ENCODE measurements around the gene TOMM22.

TOMM22 gene

DNA sequence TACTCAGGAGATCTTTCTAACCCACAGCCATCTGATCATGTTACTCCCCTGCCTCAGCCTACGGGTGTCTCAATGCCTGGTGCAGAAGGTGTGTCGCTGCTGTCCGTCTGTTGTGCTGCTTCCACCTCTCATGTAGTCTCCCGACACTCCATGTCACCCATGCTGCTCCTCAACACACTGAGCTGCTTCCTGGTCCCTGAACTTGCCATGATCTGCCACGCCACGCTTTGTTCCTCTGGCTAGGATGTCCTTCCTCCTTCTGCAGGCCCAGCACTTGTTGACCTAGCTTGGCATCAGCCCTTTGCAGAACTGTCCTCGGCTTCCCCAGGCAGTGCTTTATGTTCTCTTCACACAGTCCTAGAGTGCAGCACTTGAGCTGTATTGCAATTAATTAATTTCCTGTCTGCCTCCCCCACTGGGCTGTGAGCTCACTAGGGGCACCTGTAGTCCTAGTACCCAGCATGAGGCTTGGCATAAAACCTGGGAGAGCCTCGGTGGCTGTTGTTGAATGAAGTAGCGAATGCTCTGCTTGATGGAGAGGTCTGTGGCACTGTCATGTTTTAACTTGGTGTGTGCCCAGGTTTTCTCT, 33.5 kb downstream of the TOMM22 start:
- no peak for DNase-seq (ENCODE audit: low read depth in 2 of 2)

DNA sequence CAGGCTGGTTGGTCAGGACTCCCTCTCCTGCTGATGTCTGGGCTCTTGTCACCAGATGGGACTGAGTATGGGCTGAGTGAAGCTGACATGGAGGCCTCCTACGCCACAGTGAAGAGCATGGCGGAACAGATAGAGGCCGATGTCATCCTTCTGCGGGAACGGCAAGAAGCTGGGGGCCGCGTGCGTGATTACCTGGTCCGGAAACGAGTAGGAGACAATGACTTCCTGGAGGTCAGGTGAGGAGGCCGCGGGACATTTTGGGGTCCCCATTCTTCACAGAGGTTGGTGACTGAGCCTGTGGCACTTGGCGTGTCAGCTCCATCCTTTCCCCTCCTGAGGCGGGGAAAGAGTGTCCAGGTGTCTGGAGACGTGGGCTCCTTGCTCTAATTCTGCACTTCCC, 34.1 kb downstream of the TOMM22 start:
- DNase-seq (ENCODE audit: low read depth in 2 of 2), result no peak

DNA sequence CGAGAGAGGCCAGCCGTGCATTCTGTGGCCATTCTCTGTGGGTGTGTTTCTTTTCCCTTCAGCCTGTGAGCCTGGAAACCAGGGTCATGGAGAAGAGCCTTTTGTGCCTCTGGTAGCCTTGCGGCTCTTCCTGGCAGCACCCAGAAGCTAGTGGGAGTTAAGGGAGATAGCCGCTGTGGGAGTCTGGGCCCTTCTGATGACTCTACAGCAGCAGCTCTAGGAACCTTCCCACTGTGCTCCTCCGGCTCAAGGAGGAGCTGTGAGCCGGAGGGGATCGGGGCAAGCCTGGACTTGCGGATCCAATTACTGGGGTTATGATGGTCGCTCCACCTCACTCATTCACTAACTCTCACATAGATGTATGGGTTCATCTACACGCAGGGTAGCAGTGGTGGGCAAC, 34.5 kb downstream of the TOMM22 start:
- no peak for DNase-seq (ENCODE audit: low read depth in 2 of 2)

DNA sequence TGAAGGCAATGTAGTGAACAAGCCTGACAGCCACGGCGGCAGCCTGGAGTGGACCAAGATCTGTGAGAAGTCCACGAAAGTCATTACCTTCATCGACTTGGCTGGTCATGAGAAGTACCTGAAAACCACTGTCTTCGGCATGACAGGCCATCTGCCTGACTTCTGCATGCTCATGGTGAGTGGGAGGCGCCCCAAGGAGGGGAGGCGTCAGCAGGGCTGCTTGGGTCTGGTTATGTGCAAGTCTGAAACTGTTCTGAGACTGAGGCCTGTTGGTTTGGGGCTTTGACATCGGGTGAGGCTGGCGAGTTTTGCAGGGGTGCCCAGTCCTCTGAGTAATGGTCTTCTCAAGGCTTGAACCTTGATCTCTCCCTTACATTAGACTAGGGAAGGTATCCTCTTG, 35.1 kb downstream of the TOMM22 start:
- DNase-seq (ENCODE audit: low read depth in 2 of 2), result no peak

DNA sequence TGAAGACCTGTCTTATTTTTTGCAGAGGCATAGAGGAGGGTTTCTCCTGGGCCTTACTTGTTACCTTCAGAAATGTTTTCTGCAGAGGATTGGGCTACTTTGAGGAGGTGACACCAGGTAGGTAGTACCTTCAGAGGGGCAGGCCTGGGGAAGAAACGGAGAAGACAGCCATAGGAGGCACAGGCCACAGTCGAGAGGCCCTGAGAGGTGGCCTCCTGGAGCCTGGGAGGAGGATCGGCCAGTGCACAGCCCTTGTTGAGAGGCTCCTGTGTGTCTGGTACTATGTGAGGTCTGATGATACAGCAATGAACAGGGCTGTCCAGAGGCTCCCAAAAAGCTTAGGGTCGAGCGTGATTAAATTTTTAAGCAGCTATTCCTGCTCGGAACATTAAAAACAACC, 35.5 kb downstream of the TOMM22 start:
- no peak for DNase-seq (ENCODE audit: low read depth in 2 of 2)

DNA sequence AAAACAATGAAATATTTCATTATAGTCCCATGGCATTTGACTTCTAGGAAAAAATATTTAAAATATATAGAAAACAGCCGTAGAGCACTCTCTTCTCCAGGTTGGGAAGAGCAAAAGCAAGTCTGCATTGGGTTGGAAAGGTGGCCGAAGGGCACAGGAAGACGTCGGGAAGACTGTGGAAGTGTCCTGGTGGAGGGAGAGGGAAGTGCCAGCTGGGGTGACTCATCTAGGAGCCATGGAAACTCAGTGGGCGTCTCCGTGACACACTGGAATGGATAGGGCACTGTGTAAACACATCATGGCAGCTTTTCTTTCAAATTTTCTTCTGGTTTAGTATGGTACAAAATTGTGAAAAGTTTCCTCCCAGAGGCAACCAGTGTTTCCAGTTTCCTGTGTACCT, 36.7 kb downstream of the TOMM22 start:
- DNase-seq (ENCODE audit: low read depth in 2 of 2), result no peak

DNA sequence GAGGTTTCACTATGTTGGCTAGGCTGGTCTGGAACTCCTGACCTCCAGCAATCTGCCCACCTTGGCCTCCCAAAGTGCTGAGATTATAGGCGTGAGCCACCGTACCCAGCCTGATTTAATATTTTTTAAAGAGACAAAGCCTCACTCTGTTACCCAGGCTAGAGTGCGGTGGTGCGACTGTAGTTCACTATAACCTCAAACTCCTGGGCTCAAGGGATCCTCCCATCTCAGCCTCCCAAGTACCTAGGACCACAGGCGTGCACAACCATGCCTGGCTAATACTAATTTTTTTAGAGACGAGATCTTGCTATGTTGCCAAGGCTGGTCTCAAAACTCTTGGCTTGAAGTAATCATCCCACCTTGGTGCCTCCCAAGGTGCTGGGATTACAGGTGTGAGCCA, 37.4 kb downstream of the TOMM22 start:
- DNase-seq (ENCODE audit: low read depth in 2 of 2), result no peak

DNA sequence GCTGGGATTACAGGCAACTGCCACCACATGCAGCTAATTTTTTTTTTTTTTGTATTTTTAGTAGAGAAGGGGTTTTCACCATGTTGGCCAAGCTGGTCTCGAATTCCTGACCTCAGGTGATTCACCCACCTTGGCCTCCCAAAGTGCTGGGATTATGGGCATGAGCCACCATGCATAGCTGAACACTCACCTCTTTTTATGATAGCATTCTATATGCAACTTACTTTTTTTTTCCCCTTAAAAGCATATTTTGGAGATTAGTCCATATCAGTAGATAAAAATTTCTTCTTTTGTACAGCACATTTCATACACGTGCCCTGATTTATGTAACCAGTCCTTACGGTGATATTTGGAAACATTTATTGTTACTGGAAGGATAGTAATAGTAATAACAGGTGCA, 38.6 kb downstream of the TOMM22 start:
- DNase-seq (ENCODE audit: low read depth in 2 of 2), result no peak

DNA sequence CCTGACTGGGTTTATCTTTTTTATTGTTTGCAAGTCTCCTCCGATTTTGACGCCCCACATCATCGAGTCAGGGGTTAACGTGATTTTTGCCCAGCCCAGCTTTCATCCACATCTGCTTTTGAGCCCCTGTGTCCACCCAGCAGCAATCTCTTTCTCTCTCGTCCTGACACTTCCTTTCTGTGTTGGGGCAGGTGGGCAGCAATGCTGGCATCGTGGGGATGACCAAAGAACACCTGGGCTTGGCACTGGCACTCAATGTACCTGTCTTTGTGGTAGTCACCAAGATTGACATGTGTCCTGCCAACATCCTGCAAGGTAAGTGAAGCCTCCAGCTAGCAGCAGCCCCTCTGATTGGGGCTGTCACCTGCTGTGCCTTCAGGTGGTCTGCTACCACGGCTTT, 39.8 kb downstream of the TOMM22 start:
- no peak for DNase-seq (ENCODE audit: low read depth in 2 of 2)

DNA sequence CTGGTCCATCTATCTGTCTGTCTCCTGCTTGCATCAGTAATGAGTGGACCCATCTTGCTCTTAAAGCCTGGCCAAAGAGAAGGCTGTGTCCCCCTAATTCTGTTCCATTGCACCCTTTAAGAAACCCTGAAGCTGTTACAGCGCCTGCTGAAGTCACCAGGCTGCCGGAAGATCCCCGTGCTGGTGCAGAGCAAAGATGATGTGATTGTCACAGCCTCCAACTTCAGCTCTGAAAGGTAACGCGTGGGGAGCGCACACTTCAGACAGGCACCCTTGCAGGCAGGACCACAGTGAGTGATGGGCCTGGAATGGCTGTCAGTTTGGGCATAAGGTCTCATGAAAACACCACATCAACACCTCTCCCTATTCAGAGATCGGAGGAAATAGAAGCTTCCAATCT, 42.4 kb downstream of the TOMM22 start:
- no peak for DNase-seq (ENCODE audit: low read depth in 2 of 2)

DNA sequence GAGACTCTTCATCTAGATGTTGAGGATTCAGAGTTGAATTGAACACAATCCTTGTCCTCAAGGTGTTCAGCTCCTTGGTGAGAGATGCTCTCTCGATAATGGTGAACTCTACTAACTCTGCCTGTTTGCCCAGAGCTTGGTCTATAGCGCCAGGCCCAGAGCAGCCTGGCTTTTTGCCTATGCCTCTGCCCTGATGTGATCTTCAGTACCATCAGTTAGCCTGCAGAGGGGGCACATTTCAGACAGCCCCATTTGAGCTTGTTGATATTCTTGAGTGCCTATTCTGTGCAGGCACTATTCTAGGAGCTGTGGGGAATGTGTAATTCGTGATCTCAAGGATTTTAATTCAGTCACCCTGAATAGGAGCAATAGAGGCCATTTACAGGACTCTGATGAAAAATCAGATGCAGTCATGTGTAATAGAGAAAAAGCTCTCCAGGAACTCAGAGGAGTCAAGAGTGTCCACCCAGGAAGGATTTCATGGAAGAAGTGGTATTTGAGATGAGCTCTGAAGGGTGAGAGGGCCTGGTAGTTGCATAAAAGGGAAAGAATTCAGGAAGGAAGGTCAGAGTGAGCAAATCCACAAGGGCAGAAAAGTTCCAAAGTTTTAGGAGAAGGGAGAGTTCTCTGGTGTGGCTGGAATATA, 43.3 kb downstream of the TOMM22 start:
- DNase-seq (ENCODE audit: low read depth in 2 of 2), result no peak

- DNase-seq (ENCODE audit: low read depth in 2 of 2), result no peak
Observed at GRCh38 chr22:38725900-38726655, 44.3 kb downstream of the TOMM22 start.

DNA sequence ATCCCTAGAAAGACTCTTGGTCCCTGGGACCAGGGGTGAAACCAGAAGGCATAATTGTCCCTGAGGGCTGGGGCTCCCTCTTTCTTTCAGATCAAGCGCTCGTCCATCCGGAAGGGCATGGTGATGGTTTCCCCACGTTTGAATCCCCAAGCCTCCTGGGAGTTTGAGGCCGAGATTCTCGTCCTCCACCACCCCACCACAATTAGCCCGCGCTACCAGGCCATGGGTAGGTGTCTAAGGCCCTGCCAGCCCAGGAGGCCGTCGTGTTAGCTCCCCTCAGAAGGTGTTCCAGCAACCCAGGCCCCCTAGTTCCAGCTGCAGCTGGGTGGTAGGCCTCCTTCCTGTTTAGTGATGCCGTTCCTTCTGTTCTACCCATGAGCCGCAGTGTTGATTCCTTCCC, 45.4 kb downstream of the TOMM22 start:
- no peak for DNase-seq (ENCODE audit: low read depth in 2 of 2)

DNA sequence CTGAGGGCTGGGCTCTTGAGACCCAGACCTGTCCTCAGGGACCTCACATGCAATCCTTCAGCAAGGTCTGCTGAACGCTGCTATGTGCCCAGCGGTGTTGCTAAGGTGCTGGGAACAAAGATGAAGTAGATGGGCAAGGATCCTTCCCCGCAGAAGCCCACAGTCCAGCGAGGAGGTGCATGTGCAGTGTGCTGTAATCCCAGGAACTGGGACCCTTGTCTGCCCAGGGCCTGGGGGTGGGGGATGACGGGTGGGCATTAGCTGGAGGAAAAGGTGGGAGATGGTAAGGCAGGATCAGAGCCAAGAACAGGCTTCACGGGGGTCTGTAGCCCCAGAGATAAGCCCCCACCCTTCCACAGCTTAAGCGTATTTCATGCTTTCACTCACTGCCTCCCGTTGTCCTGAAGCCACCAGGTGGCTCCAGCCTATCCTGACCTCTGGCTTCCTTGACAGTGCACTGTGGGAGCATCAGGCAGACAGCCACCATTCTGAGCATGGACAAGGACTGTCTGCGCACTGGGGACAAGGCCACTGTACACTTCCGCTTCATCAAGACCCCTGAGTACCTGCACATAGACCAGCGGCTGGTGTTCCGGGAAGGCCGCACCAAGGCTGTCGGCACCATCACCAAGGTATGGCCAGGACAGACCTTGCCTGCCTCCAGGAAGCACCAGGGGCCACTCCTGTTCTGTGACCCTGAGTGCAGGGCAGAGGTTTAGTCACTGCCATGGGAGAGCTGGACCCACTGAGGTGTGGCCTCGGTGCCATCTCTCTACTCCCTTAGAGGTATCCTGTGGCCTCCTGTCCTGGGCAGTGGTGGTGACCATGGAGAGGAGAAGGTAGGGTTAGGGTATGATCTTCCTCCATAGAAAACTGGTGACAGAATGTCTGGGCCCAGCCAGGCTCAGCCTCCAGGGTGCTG, 46.0 kb downstream of the TOMM22 start:
- no peak for DNase-seq (ENCODE audit: low read depth in 2 of 2)

DNA sequence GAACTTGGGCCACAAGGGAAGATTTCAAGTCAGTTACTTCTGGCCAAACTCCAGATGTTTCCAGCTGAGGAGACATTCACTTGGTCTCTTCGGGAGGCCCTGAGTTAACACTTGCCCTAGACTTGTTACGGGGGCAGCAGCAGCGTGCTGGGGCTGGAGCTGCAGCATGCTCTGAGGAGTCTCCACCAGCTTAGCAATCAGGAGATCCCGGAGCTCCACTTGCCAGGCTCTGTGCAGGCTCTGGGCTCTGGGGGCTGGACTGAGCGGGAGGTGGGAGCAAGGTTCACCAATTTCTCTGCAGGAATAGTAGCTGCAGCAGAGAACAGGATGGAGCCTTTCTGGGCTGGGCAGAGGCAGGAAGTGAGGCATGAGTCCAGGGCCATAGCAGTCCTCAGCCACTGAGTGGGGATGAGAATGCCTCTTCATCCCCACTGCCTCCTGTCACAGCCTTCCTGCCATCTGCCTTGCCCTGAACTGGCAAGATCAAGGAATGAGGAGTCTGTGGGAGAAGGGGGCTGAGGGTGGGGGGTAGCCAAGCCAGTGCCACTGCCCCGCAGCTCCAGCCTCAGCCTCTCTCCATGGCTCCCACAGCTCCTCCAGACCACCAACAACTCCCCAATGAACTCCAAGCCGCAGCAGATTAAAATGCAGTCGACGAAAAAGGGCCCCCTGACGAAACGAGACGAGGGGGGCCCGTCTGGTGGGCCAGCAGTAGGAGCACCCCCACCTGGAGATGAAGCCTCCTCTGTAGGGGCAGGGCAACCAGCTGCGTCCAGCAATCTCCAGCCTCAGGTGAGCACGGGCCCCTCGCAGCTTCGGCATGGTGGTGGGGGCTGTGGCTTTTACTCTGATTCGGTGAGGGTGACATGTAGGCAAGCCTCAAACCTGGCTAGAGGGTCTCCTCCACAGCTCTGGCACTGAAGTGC, 47.4 kb downstream of the TOMM22 start:
- no peak for DNase-seq (ENCODE audit: low read depth in 2 of 2)

GRCh38 chr22:38729946-38730345, 48.2 kb downstream of the TOMM22 start:
- no peak for DNase-seq (ENCODE audit: low read depth in 2 of 2)

DNA sequence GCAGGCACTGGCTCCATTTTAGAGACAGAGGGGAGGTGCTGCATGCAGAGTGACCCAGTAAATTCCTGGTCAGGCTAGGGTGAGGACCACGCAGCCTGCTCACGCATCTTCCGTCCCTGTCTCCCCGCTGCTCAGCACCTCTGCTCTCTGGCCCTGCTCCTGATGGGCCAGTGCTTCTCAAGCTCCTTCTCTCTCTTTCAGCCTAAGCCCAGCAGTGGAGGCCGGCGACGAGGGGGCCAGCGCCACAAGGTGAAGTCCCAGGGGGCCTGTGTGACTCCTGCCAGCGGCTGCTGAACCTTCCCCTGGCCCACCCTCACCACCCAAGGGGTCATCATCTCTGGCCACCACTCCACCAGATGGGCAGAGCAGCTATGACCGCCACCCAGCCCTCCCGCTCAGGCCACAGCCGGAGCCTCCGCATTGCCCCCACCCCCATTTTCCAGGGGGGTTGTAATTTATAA, 48.7 kb downstream of the TOMM22 start:
- no peak for DNase-seq (ENCODE audit: low read depth in 2 of 2)

DNA sequence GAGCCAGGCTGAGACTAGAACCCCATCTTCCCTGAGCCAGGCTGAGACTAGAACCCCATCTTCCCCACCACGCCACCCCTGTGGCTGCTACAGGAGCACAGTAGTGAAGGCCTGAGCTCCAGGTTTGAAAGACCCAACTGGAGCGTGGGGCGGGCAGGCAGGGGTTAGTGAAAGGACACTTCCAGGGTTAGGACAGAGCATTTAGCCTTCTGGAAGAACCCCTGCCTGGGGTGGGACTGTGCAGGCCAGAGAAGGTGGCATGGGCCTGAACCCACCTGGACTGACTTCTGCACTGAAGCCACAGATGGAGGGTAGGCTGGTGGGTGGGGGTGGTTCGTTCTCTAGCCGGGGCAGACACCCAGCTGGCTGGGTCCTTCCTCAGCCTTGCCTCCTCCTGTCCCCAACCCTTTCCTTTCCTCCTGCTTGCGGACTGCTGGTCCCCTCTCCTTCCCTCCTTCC, 50.0 kb downstream of the TOMM22 start:
- DNase-seq (ENCODE audit: low read depth in 2 of 2), result no peak

DNA sequence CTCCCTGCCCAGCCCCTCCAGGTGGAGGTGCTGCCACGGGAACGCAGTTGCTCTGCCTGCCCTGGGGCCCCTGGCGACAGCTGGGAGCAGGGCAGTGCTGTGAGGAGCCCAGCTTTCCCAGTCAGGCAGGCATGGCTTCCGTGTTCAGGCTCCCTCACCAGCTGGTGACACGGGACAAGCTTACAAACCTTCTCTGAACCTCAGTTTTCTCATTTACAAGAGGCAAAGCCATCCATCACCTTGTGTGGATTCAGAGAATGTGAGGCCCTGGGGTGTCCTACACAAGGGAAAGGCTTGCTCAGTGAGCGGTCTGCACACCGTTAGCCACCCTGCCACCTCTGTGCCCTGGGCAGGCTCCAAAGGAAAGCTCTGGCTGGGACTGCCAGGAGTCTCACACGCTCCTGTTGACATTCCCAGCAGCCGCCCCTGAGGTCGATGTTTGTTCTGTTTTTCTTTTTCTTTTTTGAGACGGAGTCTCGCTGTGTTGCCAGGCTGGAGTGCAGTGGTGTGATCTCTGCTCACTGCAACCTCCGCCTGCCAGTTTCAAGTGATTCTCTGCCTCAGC, 50.6 kb downstream of the TOMM22 start:
- no peak for DNase-seq (ENCODE audit: low read depth in 2 of 2)

DNA sequence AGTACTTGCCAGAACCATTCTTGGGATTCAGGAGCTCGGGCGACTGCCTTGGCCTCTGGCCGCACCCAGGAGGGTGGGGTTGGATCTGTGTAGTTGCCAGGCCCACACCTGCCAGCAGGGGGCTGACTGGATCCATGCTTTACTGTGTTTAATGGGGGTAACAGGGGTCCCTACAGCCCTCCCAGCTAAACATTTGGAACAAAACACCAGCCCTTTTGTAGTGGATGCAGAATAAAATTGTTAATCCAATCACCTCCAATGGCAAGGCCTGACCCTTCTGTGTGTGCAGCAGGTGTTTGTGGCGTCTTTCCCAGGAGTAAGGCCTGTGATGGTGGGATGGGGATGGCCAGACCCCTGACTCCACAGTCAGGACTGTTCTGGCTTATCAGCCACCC, 51.6 kb downstream of the TOMM22 start:
- DNase-seq (ENCODE audit: low read depth in 2 of 2), result peak in 1 of 2 donors; percentile 39

All from stimulated activated CD8-positive, alpha-beta memory T cell treated with anti-CD3 and anti-CD28 coated beads, Interleukin-2, amount 100 ng/mL, for 48 hours (primary cell).